Astrocyte (in vitro differentiated cells and primary cell): ENCODE data around the gene BBS9. TPM values are rescaled to one million over a fixed set of nuclear protein-coding genes. Genes with fewer than 3 reads are reported as not detected.

Experiments
- DNase-seq: peaks from one replicate; pipeline ENCODE4 v3.0.0-alpha.2; 2010; ENCODE audit warnings: low read depth
- FAIRE-seq: peaks from 2 replicates; lab custom pipeline; 2011; peaks lifted over from hg19 to GRCh38; lab: Jason Lieb, UNC
- H2AFZ ChIP-seq: 2 replicates; pipeline ENCODE4 v1.6.0; 2012; ENCODE audit warnings: low read depth, low read length, inconsistent platforms
- H3K27ac ChIP-seq: 2 replicates; pipeline ENCODE4 v1.5.1; 2011; ENCODE audit warnings: low read depth, low read length, inconsistent platforms
- H3K27me3 ChIP-seq: 2 replicates; pipeline ENCODE4 v1.6.0; 2011; ENCODE audit warnings: low read length, inconsistent platforms; ENCODE audit not compliant: insufficient read depth
- H3K36me3 ChIP-seq: 2 replicates; pipeline ENCODE4 v1.5.1; 2011; ENCODE audit warnings: low read length, inconsistent platforms; ENCODE audit not compliant: insufficient read depth
- H3K4me1 ChIP-seq: 2 replicates; pipeline ENCODE4 v1.5.1; 2011; ENCODE audit warnings: low read length, inconsistent platforms; ENCODE audit not compliant: insufficient read depth
- H3K4me2 ChIP-seq: 2 replicates; pipeline ENCODE4 v1.6.0; 2012; ENCODE audit warnings: low read length, inconsistent platforms
- H3K4me3 ChIP-seq: 2 replicates; pipeline ENCODE4 v1.5.1; 2011; ENCODE audit warnings: low read depth, mild to moderate bottlenecking, low read length, inconsistent platforms; ENCODE audit not compliant: insufficient read depth
- H3K79me2 ChIP-seq: 2 replicates; pipeline ENCODE4 v1.6.0; 2012; ENCODE audit warnings: mild to moderate bottlenecking, low read length, inconsistent platforms; ENCODE audit not compliant: insufficient read depth
- H3K9ac ChIP-seq: 2 replicates; pipeline ENCODE4 v1.6.0; 2012; ENCODE audit warnings: mild to moderate bottlenecking, low read length, inconsistent platforms
- H3K9me3 ChIP-seq: 2 replicates; pipeline ENCODE4 v1.5.1; 2012; ENCODE audit warnings: low read depth, mild to moderate bottlenecking, low read length, inconsistent platforms; ENCODE audit not compliant: insufficient read depth
- H4K20me1 ChIP-seq: 2 replicates; pipeline ENCODE4 v1.6.0; 2012; ENCODE audit warnings: low read length, inconsistent platforms; ENCODE audit not compliant: insufficient read depth
- H3K27ac Mint-ChIP-seq: one replicate; pipeline ENCODE4 v1.8.0; 2021; ENCODE audit warnings: mild to moderate bottlenecking, mixed read lengths; ENCODE audit not compliant: unreplicated experiment
- H3K27me3 Mint-ChIP-seq: one replicate; pipeline ENCODE4 v1.8.0; 2021; ENCODE audit warnings: low read depth, mixed read lengths; ENCODE audit not compliant: unreplicated experiment
- H3K36me3 Mint-ChIP-seq: one replicate; pipeline ENCODE4 v1.8.0; 2021; ENCODE audit warnings: low read depth, mixed read lengths; ENCODE audit not compliant: unreplicated experiment
- H3K4me1 Mint-ChIP-seq: one replicate; pipeline ENCODE4 v1.8.0; 2021; ENCODE audit warnings: low read depth, mixed read lengths; ENCODE audit not compliant: unreplicated experiment
- H3K4me3 Mint-ChIP-seq: one replicate; pipeline ENCODE4 v1.8.0; 2021; ENCODE audit warnings: mild to moderate bottlenecking, moderate library complexity, mixed read lengths; ENCODE audit not compliant: unreplicated experiment
- H3K9me3 Mint-ChIP-seq: one replicate; pipeline ENCODE4 v1.8.0; 2021; ENCODE audit warnings: mild to moderate bottlenecking, mixed read lengths; ENCODE audit not compliant: unreplicated experiment
- EZH2 ChIP-seq: IDR thresholded peaks from 2 replicates; pipeline ENCODE4 v1.6.1; 2012; ENCODE audit warnings: mild to moderate bottlenecking, low read length, inconsistent platforms; ENCODE audit not compliant: insufficient read depth
- total RNA-seq: library from RNA; stranded (reverse); gene quantifications from 2 replicates; pipeline ENCODE4 v1.2.1, GENCODE V29; 2021
- TF ChIP-seq, protein P1 (sequence below): IDR thresholded peaks from 2 replicates; pipeline ENCODE4 v1.5.1; 2011; ENCODE audit warnings: low read depth, mild to moderate bottlenecking, inconsistent platforms, low read length, moderate library complexity; ENCODE audit not compliant: insufficient read depth

Gene BBS9
- total RNA-seq, 1 donor from 2014 or later, result 25.1 TPM

DNA sequence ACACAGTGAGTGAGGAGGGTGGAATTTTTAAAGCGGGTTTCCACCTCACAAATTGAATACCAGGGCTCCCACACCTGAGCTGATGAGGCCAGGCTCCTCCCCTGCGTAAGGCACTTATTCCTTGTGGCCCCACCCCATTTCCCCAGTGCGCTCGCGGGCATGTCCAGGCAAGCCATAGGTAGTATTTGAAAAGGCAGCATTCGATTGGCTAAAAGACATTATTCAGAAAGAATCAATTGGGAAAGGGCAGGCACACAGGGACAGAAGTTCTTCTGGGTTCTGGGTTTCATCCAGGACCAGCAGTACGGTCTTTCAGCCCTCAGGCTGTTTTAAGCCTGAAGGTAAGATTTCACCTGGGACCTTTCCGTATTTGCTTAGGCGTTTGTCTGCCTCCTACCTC lies 222.3 kb downstream of the BBS9 start:
- Histone ChIP-seq H3K27ac (no peak overlapping the region), H3K4me1 (no peaks in the 10 kb centered on the region), H3K4me2 (no peak overlapping the region), H3K9me3 (no peaks in the 10 kb centered on the region), H3K27me3 (no peaks in the 10 kb centered on the region), H4K20me1 (no peaks in the 10 kb centered on the region), H3K79me2 (no peaks in the 10 kb centered on the region), H3K9ac (no peak overlapping the region), H3K36me3 (no peaks in the 10 kb centered on the region), H2AFZ (no peak overlapping the region), H3K4me3 (no peak overlapping the region)
- Mint-ChIP-seq H3K9me3 (no peaks in the 10 kb centered on the region), H3K27ac (peak overlapping the region; percentile 12), H3K36me3 (no peaks in the 10 kb centered on the region), H3K4me3 (no peak overlapping the region), H3K27me3 (no peaks in the 10 kb centered on the region), H3K4me1 (peaks cover 8% of the 10 kb centered on the region)
- TF ChIP-seq EZH2, result no peak
- TF ChIP-seq, protein P1, sequence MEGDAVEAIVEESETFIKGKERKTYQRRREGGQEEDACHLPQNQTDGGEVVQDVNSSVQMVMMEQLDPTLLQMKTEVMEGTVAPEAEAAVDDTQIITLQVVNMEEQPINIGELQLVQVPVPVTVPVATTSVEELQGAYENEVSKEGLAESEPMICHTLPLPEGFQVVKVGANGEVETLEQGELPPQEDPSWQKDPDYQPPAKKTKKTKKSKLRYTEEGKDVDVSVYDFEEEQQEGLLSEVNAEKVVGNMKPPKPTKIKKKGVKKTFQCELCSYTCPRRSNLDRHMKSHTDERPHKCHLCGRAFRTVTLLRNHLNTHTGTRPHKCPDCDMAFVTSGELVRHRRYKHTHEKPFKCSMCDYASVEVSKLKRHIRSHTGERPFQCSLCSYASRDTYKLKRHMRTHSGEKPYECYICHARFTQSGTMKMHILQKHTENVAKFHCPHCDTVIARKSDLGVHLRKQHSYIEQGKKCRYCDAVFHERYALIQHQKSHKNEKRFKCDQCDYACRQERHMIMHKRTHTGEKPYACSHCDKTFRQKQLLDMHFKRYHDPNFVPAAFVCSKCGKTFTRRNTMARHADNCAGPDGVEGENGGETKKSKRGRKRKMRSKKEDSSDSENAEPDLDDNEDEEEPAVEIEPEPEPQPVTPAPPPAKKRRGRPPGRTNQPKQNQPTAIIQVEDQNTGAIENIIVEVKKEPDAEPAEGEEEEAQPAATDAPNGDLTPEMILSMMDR, result no peak
- FAIRE-seq (no peak), DNase-seq (no peak)

DNA sequence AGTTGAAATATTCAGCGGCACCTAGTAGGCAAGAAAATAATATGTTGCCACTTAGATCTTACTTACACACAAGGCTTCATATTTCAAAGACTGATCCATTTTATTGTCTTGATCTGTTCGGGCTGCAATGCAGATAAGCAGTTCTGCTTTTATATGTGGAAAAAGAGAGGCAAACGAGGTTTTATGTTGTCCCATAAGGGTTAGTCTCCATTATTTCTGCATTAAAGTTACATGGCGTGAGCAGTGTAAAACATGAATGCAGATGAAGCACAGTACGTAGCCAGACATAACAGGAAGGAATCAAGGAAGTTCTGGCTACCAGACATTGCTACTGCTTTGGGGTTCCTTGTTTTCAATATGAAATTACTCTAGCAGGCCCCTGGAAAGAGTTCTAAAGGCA lies 224.8 kb downstream of the BBS9 start:
- Mint-ChIP-seq H3K9me3 (no peaks in the 10 kb centered on the region), H3K27ac (no peak overlapping the region), H3K4me1 (peaks cover 8% of the 10 kb centered on the region), H3K27me3 (no peaks in the 10 kb centered on the region), H3K4me3 (peak overlapping the region; percentile 46), H3K36me3 (no peaks in the 10 kb centered on the region)
- no peaks in the 10 kb centered on the region for H3K79me2 ChIP-seq
- no peak overlapping the region for H3K27ac ChIP-seq
- DNase-seq (no peak), FAIRE-seq (no peak)
- H4K20me1 ChIP-seq, result no peaks in the 10 kb centered on the region
- no peak overlapping the region for H2AFZ ChIP-seq
- no peaks in the 10 kb centered on the region for H3K4me1 ChIP-seq
- no peaks in the 10 kb centered on the region for H3K27me3 ChIP-seq
- no peaks in the 10 kb centered on the region for H3K9me3 ChIP-seq
- H3K4me2 ChIP-seq, result no peak overlapping the region
- no peak for TF ChIP-seq EZH2
- TF ChIP-seq, protein P1, result no peak
- no peaks in the 10 kb centered on the region for H3K36me3 ChIP-seq
- H3K4me3 ChIP-seq, result no peak overlapping the region
- H3K9ac ChIP-seq, result no peak overlapping the region

DNA sequence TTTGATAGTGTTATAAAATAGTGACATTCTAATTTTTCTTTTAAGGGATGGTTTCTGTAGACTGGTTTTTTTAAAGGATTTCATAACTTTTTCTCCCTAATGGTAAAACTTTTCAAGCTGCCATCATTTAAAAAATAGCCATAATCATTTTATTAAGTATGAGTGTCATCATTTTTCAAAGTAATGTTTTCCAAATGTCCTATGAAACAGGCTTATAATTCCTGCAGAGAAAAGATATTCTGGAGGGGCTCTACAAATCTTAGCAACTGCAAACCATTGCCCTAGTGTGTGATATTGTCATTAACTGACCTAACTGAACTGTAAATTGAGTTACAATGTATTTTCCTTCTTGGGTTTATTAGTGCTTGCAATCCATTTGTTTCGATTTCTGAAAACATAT lies 226.0 kb downstream of the BBS9 start:
- Histone ChIP-seq H3K4me3 (no peak overlapping the region), H3K79me2 (no peaks in the 10 kb centered on the region), H3K27me3 (no peaks in the 10 kb centered on the region), H3K4me1 (no peaks in the 10 kb centered on the region), H3K9me3 (no peaks in the 10 kb centered on the region), H3K4me2 (no peak overlapping the region), H2AFZ (no peak overlapping the region), H4K20me1 (no peaks in the 10 kb centered on the region), H3K9ac (no peak overlapping the region), H3K36me3 (no peaks in the 10 kb centered on the region), H3K27ac (no peak overlapping the region)
- Mint-ChIP-seq H3K27me3 (no peaks in the 10 kb centered on the region), H3K4me1 (peaks cover 8% of the 10 kb centered on the region), H3K27ac (no peak overlapping the region), H3K36me3 (no peaks in the 10 kb centered on the region), H3K9me3 (no peaks in the 10 kb centered on the region), H3K4me3 (no peak overlapping the region)
- TF ChIP-seq, protein P1, result no peak
- no peak for TF ChIP-seq EZH2
- no peak for FAIRE-seq
- no peak for DNase-seq
